ENCODE data around the gene RGS11. TPM values are rescaled to one million over a fixed set of nuclear protein-coding genes. Genes with fewer than 3 reads are reported as not detected.
A peak's percentile ranks its signal among the peaks of the same experiment; 100 is the strongest.

Gene RGS11
- total and polyA plus RNA-seq, 5 donors from 2014 or later: not detected

DNA sequence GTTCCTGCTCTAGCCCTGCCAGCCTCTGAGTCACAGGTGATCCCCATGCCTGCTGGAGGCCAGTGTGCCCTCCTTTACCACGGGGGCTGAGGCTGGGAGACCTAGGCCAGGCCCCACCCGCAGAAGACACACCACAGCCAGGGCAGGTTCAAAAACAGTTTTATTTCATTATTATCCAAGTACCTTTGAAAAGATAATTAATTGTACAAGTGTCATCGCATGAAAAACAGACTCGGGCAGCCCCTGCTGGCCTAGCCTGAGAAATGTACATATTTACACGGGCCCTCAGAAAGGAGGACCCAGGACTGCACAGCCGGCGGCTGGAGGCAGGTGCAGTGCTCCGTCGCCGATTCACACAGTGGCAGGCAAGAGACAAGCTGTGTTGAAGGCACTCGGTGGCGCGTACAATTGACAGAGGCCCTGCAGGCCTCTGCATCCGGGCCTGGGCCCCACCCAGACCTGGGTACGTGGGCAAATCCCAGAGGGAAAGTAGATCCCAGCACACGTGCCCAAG is 11.6 kb upstream of the RGS11 start:
- ATAC-seq (ENCODE audit: low read depth in 2 of 2) (no peak), DNase-seq (no peak)
- H3K27me3 Mint-ChIP-seq: peaks cover 5% of the 10 kb centered on the region
- no peak overlapping the region for H3K27ac Mint-ChIP-seq
- no peak overlapping the region for H3K4me3 ChIP-seq (ENCODE audit: low read depth, low read length)
- no peak overlapping the region for H3K27ac ChIP-seq (ENCODE audit: insufficient read depth, low read length, poor library complexity, severe bottlenecking)
- no peaks in the 10 kb centered on the region for H3K27me3 ChIP-seq (ENCODE audit: control insufficient read depth, insufficient read depth, low read length)
- peaks cover 20% of the 10 kb centered on the region for H3K36me3 ChIP-seq (ENCODE audit: control insufficient read depth, insufficient read depth, low read length)
- peaks cover 8% of the 10 kb centered on the region for H3K36me3 Mint-ChIP-seq
- no peak overlapping the region for H3K4me3 Mint-ChIP-seq
- no peaks in the 10 kb centered on the region for H3K4me1 Mint-ChIP-seq
- H3K4me1 ChIP-seq (ENCODE audit: control insufficient read depth, insufficient read depth, low read length, poor library complexity, severe bottlenecking): no peaks in the 10 kb centered on the region
- no peaks in the 10 kb centered on the region for H3K9me3 Mint-ChIP-seq
- H3K9me3 ChIP-seq (ENCODE audit: control insufficient read depth in 2 of 2, low read length in 2 of 2): no peaks in the 10 kb centered on the region

DNA sequence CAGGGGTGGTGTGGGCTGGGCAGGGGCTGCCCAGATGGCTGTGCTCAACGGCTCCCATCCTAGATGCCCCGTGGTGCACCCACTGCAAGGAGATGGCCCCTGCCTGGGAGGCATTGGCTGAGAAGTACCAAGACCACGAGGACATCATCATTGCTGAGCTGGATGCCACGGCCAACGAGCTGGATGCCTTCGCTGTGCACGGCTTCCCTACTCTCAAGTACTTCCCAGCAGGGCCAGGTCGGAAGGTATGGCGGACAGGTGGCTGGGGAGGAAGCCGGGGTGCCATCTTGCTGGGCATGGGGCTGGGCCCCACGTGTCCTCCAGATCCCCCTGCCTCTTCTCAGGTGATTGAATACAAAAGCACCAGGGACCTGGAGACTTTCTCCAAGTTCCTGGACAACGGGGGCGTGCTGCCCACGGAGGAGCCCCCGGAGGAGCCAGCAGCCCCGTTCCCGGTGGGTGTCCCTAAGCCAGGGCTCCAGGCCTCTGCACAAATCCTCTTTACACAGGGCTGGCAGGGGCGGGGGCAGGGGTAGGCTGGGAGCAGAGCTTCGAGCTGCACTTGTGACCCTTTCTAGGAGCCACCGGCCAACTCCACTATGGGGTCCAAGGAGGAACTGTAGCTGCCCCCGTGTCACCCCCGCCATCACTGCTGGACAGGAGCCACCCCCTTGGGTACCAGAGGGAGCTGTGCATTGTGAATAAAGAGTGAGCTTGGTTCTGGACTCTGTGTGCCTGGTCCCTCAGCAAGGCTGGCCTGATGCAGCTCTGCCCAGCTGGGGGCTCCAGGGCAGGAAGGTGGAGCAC is 10.9 kb upstream of the RGS11 start:
- Histone ChIP-seq H3K27me3 (ENCODE audit: control insufficient read depth, insufficient read depth, low read length) (no peaks in the 10 kb centered on the region), H3K4me1 (ENCODE audit: control insufficient read depth, insufficient read depth, low read length, poor library complexity, severe bottlenecking) (no peaks in the 10 kb centered on the region), H3K27ac (ENCODE audit: insufficient read depth, low read length, poor library complexity, severe bottlenecking) (no peak overlapping the region), H3K9me3 (ENCODE audit: control insufficient read depth in 2 of 2, low read length in 2 of 2) (no peaks in the 10 kb centered on the region), H3K4me3 (ENCODE audit: low read depth, low read length) (no peak overlapping the region), H3K36me3 (ENCODE audit: control insufficient read depth, insufficient read depth, low read length) (peaks cover 15% of the 10 kb centered on the region)
- H3K27me3 Mint-ChIP-seq: peaks cover 5% of the 10 kb centered on the region
- peaks cover 8% of the 10 kb centered on the region for H3K36me3 Mint-ChIP-seq
- H3K27ac Mint-ChIP-seq: peak overlapping the region in 1 of 3 donors; percentile 85
- DNase-seq: no peak
- no peak for ATAC-seq (ENCODE audit: low read depth in 2 of 2)
- no peaks in the 10 kb centered on the region for H3K9me3 Mint-ChIP-seq
- no peak overlapping the region for H3K4me3 Mint-ChIP-seq
- no peaks in the 10 kb centered on the region for H3K4me1 Mint-ChIP-seq

- Histone ChIP-seq H3K4me3 (ENCODE audit: low read depth, low read length) (no peak overlapping the region), H3K27me3 (ENCODE audit: control insufficient read depth, insufficient read depth, low read length) (no peaks in the 10 kb centered on the region), H3K4me1 (ENCODE audit: control insufficient read depth, insufficient read depth, low read length, poor library complexity, severe bottlenecking) (peaks cover 10% of the 10 kb centered on the region), H3K27ac (ENCODE audit: insufficient read depth, low read length, poor library complexity, severe bottlenecking) (no peak overlapping the region), H3K9me3 (ENCODE audit: control insufficient read depth in 2 of 2, low read length in 2 of 2) (no peaks in the 10 kb centered on the region), H3K36me3 (ENCODE audit: control insufficient read depth, insufficient read depth, low read length) (peaks cover 9% of the 10 kb centered on the region)
- no peak overlapping the region for H3K27ac Mint-ChIP-seq
- no peak overlapping the region for H3K4me3 Mint-ChIP-seq
- H3K36me3 Mint-ChIP-seq: peaks cover 8% of the 10 kb centered on the region
- H3K27me3 Mint-ChIP-seq: peaks cover 5% of the 10 kb centered on the region
- no peaks in the 10 kb centered on the region for H3K4me1 Mint-ChIP-seq
- ATAC-seq (ENCODE audit: low read depth in 2 of 2): no peak
- H3K9me3 Mint-ChIP-seq: no peaks in the 10 kb centered on the region
- DNase-seq: no peak
These were observed 9.7 kb upstream of the RGS11 start for GRCh38 chr16:285146-286055.

DNA sequence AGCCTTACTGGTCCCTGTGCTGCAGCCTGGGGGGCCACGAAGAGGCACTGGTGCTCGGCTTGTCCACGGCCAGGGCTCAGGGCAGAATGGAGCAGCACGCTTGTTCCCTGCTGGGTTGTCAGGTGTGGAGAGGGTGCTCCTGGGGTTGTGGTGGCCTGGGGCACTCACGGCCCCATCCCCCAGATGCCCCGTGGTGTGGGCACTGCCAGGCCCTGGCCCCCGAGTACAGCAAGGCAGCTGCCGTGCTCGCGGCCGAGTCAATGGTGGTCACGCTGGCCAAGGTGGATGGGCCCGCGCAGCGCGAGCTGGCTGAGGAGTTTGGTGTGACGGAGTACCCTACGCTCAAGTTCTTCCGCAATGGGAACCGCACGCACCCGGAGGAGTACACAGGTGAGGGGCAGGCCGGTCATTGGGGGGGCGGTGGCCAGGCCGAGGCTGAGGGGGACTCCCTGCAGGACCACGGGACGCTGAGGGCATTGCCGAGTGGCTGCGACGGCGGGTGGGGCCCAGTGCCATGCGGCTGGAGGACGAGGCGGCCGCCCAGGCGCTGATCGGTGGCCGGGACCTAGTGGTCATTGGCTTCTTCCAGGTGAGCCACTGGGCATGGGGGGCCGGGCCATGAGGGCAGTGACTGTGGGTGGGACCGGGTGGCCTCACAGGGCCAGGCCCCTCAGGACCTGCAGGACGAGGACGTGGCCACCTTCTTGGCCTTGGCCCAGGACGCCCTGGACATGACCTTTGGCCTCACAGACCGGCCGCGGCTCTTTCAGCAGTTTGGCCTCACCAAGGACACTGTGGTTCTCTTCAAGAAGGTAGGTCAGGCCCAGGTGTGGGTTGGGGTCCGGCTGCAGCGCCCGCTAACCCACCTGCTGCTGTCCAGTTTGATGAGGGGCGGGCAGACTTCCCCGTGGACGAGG is 8.7 kb upstream of the RGS11 start:
- Histone ChIP-seq H3K36me3 (ENCODE audit: control insufficient read depth, insufficient read depth, low read length) (peaks cover 9% of the 10 kb centered on the region), H3K9me3 (ENCODE audit: control insufficient read depth in 2 of 2, low read length in 2 of 2) (no peaks in the 10 kb centered on the region), H3K4me1 (ENCODE audit: control insufficient read depth, insufficient read depth, low read length, poor library complexity, severe bottlenecking) (peaks cover 15% of the 10 kb centered on the region), H3K27me3 (ENCODE audit: control insufficient read depth, insufficient read depth, low read length) (no peaks in the 10 kb centered on the region), H3K27ac (ENCODE audit: insufficient read depth, low read length, poor library complexity, severe bottlenecking) (no peak overlapping the region), H3K4me3 (ENCODE audit: low read depth, low read length) (no peak overlapping the region)
- DNase-seq (no peak), ATAC-seq (ENCODE audit: low read depth in 2 of 2) (no peak)
- no peaks in the 10 kb centered on the region for H3K9me3 Mint-ChIP-seq
- peaks cover 8% of the 10 kb centered on the region for H3K36me3 Mint-ChIP-seq
- H3K4me1 Mint-ChIP-seq: peaks cover 0 to under 1% (median 0%) of the 10 kb centered on the region in 4 donors
- H3K4me3 Mint-ChIP-seq: no peak overlapping the region
- H3K27me3 Mint-ChIP-seq: peaks cover 5% of the 10 kb centered on the region
- H3K27ac Mint-ChIP-seq: no peak overlapping the region

DNA sequence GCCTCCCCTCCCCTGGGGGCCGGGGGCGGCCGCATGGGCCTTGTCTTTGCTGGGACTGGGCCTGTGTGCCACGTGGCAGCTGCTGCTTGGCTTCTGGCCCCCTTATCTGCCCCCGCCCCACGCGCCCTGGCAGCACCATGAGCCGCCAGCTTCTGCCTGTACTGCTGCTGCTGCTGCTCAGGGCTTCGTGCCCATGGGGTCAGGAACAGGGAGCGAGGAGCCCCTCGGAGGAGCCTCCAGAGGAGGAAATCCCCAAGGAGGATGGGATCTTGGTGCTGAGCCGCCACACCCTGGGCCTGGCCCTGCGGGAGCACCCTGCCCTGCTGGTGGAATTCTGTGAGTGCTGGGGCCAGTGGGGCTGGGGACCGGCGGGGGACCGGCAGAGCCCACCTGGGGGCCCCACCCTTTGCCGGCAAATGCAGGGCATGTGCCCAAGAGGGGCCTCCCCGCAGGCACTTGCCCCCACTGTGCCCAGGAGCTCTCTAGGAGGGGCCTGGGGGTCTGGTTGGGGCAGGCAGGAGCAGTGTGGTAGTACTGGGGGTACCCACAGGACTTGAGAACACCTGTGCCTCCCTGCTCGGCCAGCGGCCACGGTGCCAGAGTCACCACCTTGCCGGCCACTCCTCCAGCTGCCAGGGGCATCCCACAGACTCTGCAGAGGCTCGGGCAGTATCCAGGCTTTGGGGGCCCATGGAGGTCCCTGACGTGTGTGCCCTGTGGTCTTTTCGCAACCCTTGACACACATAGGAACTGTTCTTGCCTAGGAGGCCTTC is 7.5 kb upstream of the RGS11 start, which contains the start of gene PDIA2:
PDIA2 (plus strand) TSS at position 132 of the 773 bp plus-strand sequence; CDS start at position 138, 6 bp downstream.
- Mint-ChIP-seq H3K4me3 (no peak within 1 kb of the TSS), H3K9me3 (no peaks in the 10 kb centered on the region), H3K4me1 (peaks cover 6 to 9% (median 7%) of the 10 kb centered on the region in 4 donors), H3K27me3 (peaks cover 12% of the 10 kb centered on the region), H3K36me3 (peaks cover 8% of the 10 kb centered on the region), H3K27ac (no peak within 1 kb of the TSS)
- no peak for DNase-seq
- Histone ChIP-seq H3K4me1 (ENCODE audit: control insufficient read depth, insufficient read depth, low read length, poor library complexity, severe bottlenecking) (peaks cover 23% of the 10 kb centered on the region), H3K4me3 (ENCODE audit: low read depth, low read length) (no peak within 1 kb of the TSS), H3K9me3 (ENCODE audit: control insufficient read depth in 2 of 2, low read length in 2 of 2) (no peaks in the 10 kb centered on the region), H3K27ac (ENCODE audit: insufficient read depth, low read length, poor library complexity, severe bottlenecking) (no peak within 1 kb of the TSS), H3K27me3 (ENCODE audit: control insufficient read depth, insufficient read depth, low read length) (peaks cover 4% of the 10 kb centered on the region), H3K36me3 (ENCODE audit: control insufficient read depth, insufficient read depth, low read length) (peaks cover 5% of the 10 kb centered on the region)
- no peak for ATAC-seq (ENCODE audit: low read depth in 2 of 2)

DNA sequence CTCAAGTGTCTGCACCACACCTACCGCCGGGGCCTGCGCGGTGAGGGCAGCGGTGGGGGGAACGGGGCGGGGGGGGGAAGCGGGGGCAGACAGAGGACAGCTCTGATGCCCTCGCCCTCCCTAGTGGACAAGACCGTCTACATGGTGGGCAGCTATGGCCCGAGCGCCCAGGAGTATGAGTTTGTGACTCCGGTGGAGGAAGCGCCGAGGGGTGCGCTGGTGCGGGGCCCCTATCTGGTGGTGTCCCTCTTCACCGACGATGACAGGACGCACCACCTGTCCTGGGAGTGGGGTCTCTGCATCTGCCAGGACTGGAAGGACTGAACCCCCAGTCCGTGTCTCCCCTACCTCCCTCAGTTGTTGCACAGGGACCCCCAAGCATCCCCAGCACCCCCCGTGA is 6.7 kb upstream of the RGS11 start:
- peaks cover 4% of the 10 kb centered on the region for H3K36me3 Mint-ChIP-seq
- H3K4me1 ChIP-seq (ENCODE audit: control insufficient read depth, insufficient read depth, low read length, poor library complexity, severe bottlenecking): peaks cover 23% of the 10 kb centered on the region
- no peak overlapping the region for H3K4me3 Mint-ChIP-seq
- no peak for DNase-seq
- H3K4me1 Mint-ChIP-seq: peaks cover 6 to 9% (median 7%) of the 10 kb centered on the region in 4 donors
- no peak overlapping the region for H3K27ac Mint-ChIP-seq
- H3K27ac ChIP-seq (ENCODE audit: insufficient read depth, low read length, poor library complexity, severe bottlenecking): no peak overlapping the region
- H3K9me3 Mint-ChIP-seq: no peaks in the 10 kb centered on the region
- H3K27me3 Mint-ChIP-seq: peaks cover 15% of the 10 kb centered on the region
- no peak overlapping the region for H3K4me3 ChIP-seq (ENCODE audit: low read depth, low read length)
- no peaks in the 10 kb centered on the region for H3K36me3 ChIP-seq (ENCODE audit: control insufficient read depth, insufficient read depth, low read length)
- ATAC-seq (ENCODE audit: low read depth in 2 of 2): no peak
- H3K27me3 ChIP-seq (ENCODE audit: control insufficient read depth, insufficient read depth, low read length): peaks cover 4% of the 10 kb centered on the region
- H3K9me3 ChIP-seq (ENCODE audit: control insufficient read depth in 2 of 2, low read length in 2 of 2): no peaks in the 10 kb centered on the region
